Fibroblast of the aortic adventitia (primary cell): ENCODE measurements around the gene TMEM134. TPM values are rescaled to one million over a fixed set of nuclear protein-coding genes. Genes with fewer than 3 reads are reported as not detected.

Experiments
- DNase-seq: peaks from one replicate; pipeline ENCODE4 v3.0.0-alpha.2; 2010; ENCODE audit warnings: low read depth
- H3K4me3 ChIP-seq: 2 replicates; pipeline ENCODE4 v1.5.1; 2011; ENCODE audit warnings: low read depth, mild to moderate bottlenecking, control low read depth, low read length, moderate library complexity
- total RNA-seq: library from RNA; depleted of rRNA; stranded (reverse); fragments of >200 nt; gene quantifications from 2 replicates; pipeline ENCODE4 v1.2.3, GENCODE V29; 2012; ENCODE audit warnings: low replicate concordance
- TF ChIP-seq, protein P1 (sequence below): IDR thresholded peaks from 2 replicates; pipeline ENCODE4 v1.5.1; 2011; ENCODE audit warnings: mild to moderate bottlenecking, low read length, control low read depth, inconsistent platforms; ENCODE audit not compliant: insufficient read depth

TMEM134 gene
- total RNA-seq, 1 donor: 27.9 TPM

- H3K4me3 ChIP-seq: peak within 1 kb of the TSS; percentile 82
- peak; percentile 25 for DNase-seq
- TF ChIP-seq, protein P1, sequence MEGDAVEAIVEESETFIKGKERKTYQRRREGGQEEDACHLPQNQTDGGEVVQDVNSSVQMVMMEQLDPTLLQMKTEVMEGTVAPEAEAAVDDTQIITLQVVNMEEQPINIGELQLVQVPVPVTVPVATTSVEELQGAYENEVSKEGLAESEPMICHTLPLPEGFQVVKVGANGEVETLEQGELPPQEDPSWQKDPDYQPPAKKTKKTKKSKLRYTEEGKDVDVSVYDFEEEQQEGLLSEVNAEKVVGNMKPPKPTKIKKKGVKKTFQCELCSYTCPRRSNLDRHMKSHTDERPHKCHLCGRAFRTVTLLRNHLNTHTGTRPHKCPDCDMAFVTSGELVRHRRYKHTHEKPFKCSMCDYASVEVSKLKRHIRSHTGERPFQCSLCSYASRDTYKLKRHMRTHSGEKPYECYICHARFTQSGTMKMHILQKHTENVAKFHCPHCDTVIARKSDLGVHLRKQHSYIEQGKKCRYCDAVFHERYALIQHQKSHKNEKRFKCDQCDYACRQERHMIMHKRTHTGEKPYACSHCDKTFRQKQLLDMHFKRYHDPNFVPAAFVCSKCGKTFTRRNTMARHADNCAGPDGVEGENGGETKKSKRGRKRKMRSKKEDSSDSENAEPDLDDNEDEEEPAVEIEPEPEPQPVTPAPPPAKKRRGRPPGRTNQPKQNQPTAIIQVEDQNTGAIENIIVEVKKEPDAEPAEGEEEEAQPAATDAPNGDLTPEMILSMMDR: no peak
Observed at GRCh38 chr11:67504950-67505581, 36.0 kb upstream of the TMEM134 start, which contains the start of gene PITPNM1. TSS of gene PITPNM1 (minus strand) at chr11:67505363. CDS start at chr11:67504180, 1,183 bp downstream.

DNA sequence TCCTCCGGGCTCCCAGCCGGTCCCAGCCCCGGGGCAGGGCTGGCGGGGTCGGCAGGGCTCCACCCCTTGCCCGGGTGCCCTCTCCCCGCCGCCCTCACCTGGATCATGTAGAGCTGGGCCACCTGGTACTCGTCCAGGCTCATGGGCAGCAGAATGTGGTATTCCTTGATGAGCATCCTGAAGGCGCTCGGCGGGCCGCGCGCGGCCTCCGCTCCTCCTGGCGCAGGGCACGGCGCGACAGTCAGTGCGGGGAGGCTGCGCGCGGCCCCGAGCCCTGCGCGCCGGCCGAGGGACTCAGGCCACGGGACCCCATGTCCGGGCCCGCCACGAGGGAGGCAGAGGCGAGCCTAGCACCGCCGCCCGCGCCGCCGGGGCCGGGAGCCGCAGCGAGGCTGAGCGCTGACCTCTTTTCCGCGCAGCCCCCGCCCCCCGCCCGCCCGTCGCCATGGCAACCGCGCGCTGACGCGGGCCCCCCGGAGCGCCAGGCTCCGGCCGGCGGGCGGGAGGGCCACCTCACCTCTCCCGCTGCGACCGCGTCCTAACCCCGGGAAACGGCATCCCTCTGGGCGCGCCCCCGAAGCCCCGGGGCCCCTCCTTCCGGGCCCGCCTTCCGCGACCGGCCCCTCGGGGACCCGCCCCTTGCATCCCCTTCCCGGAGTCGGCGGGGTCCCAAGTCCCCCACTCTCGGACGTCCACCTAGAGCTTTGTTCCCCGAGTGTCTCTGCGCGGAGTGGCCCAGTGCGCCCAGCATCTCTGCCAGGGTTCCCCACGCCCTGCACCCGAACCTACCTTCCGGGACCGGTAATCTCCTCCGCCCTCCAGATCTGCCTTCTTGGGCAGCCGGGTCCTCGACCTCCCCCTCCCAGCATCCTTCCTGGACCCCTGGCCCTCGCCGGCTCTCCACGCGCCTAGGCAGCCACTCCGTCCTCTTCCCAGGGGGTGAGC lies 35.2 kb upstream of the TMEM134 start:
- no peak for DNase-seq

DNA sequence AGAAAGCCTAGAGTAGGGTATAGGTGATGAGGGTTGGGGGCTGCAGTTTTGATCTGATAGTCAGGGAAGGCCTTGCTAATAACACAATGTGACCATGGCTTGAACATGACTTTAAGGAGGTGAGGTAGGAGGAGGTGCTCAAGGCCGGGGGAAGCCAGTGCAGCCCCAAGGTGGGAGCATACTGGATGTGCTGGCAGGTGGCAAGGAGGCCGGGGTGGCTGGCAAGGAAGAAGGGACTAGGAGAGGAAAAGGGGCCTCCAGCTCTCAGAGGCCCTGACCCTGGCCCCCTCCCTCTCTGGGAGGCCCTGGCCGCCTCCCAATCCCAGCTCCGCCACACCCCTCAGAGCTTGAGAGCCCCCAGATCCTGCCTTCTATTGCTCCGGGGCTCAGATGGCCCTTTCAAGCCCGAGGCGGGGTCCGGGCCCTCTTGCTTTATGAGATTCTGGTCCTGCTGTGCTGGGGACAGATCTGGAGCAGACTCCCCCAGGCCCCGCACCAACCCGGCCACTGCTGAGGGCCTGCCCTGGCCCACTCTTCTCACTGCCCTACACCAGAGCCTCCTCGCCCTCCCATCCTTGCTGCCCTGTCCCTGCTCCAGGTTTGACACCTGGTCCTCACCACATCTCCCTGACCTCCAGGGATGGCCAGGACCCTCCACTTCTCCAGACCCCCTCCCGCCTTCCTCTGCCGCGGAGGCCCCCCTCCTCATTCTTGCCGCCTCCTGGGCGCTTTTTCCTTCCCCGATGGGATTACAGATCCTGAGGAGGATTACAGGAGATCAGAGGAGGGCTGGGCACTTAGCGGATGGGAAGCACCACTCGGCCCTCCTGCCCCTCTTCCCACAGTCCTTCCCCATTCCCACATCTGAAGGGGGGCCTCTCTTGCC lies 34.3 kb upstream of the TMEM134 start:
- no peak for DNase-seq

More for the DNA sequence above, 35.2 kb upstream of the TMEM134 start:
- H3K4me3 ChIP-seq: peak overlapping the region; percentile 82
- TF ChIP-seq, protein P1: no peak

DNA sequence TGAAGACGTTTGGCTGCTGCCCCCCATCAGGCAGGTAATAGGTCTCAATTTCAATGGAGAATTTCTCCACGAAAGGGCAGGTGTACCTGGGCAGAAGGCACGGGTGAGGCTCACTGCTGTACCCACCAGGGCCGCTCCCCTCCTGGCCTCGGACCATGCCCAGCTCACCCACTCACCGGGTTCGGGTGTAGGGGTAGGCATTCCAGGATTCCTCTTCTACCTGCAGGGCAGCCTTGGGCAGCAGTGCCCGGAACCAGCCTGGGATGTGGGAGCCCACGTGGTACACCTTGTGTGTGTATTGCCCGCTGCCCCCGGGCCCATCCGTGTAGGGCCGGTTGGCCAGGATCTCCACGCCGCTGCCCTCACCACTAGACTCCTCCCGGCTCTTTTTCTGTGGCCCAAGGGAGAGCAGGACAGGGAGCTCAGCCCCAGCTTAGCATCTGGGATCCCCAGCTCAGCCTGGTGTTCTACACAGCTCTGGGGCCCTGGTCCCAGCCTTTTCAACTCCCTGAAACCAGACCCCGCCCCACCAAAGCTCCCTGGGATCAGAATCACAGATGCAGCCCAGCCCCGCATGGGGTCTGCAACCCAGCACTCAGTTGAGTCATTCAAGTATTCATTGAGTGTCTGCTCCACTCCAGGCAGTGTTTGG lies 33.4 kb upstream of the TMEM134 start:
- TF ChIP-seq, protein P1: no peak
- H3K4me3 ChIP-seq: no peak overlapping the region
- DNase-seq: no peak

More for the DNA sequence above, 34.3 kb upstream of the TMEM134 start:
- TF ChIP-seq, protein P1: no peak
- peak overlapping the region; percentile 82 for H3K4me3 ChIP-seq

GRCh38 chr11:67501854-67502253 lies 32.8 kb upstream of the TMEM134 start:
- TF ChIP-seq, protein P1: no peak
- DNase-seq: no peak

More at GRCh38 chr11:67501854-67502253, 32.8 kb upstream of the TMEM134 start:
- no peak overlapping the region for H3K4me3 ChIP-seq
